Measurements from ENCODE around the gene UBE2G1. TPM values are rescaled to one million over a fixed set of nuclear protein-coding genes. Genes with fewer than 3 reads are reported as not detected.

The UBE2G1 gene
- total and polyA plus RNA-seq, 2 of the 13 experiments (the other 11 are each of a cell fraction or from before 2014, with no cell fraction given), result 27.9 to 42.6 TPM

DNA sequence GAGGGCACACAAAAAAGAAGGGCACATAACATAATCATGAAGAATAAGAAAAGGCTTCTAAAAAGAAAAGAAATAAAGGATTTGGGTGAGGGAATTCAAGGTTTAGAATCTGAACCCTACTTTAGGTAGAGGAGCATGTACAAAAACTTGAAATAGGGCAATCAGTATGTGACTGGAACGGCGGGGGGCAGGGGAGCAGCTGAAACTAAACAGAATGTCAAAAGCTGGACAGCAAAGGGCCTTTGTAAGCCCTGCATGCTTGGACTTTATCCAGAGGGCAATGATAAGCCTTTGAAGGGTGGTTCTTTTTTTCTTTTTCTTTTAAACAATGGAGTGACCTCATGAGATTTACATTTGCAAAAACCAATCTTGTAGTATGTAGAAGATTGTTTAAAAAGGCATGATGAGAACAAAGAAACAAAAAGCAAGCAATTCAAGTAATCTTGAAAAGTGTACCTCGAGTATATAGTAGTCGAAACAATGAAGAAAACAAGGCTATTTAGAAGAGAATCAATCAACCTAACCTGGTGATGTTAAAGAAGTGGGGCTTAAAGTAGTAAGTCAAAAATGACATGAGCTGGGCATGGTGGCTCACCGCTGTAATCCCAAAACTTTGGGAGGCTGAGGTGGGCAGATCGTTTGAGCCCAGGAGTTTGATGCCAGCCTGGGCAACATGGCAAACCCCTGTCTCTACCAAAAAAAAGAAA, 56.0 kb downstream of the UBE2G1 start (continued):
- no peak for TF ChIP-seq PRDM15 (CRISPR knock-in tag; IDR thresholded peaks at IDR 0.05)
- peak; percentile 86 for TF ChIP-seq SAP130 (CRISPR knock-in tag; IDR thresholded peaks at IDR 0.05; ENCODE audit: low read depth)
- TF ChIP-seq, protein P1, sequence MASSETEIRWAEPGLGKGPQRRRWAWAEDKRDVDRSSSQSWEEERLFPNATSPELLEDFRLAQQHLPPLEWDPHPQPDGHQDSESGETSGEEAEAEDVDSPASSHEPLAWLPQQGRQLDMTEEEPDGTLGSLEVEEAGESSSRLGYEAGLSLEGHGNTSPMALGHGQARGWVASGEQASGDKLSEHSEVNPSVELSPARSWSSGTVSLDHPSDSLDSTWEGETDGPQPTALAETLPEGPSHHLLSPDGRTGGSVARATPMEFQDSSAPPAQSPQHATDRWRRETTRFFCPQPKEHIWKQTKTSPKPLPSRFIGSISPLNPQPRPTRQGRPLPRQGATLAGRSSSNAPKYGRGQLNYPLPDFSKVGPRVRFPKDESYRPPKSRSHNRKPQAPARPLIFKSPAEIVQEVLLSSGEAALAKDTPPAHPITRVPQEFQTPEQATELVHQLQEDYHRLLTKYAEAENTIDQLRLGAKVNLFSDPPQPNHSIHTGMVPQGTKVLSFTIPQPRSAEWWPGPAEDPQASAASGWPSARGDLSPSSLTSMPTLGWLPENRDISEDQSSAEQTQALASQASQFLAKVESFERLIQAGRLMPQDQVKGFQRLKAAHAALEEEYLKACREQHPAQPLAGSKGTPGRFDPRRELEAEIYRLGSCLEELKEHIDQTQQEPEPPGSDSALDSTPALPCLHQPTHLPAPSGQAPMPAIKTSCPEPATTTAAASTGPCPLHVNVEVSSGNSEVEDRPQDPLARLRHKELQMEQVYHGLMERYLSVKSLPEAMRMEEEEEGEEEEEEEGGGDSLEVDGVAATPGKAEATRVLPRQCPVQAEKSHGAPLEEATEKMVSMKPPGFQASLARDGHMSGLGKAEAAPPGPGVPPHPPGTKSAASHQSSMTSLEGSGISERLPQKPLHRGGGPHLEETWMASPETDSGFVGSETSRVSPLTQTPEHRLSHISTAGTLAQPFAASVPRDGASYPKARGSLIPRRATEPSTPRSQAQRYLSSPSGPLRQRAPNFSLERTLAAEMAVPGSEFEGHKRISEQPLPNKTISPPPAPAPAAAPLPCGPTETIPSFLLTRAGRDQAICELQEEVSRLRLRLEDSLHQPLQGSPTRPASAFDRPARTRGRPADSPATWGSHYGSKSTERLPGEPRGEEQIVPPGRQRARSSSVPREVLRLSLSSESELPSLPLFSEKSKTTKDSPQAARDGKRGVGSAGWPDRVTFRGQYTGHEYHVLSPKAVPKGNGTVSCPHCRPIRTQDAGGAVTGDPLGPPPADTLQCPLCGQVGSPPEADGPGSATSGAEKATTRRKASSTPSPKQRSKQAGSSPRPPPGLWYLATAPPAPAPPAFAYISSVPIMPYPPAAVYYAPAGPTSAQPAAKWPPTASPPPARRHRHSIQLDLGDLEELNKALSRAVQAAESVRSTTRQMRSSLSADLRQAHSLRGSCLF (CRISPR knock-in tag; IDR thresholded peaks at IDR 0.05; ENCODE audit: borderline replicate concordance), result no peak
- no peak for TF ChIP-seq ZNF746 (CRISPR knock-in tag; IDR thresholded peaks at IDR 0.05)
- TF ChIP-seq ZSCAN25 (CRISPR knock-in tag; IDR thresholded peaks at IDR 0.05), result no peak
- TF ChIP-seq RXRB (CRISPR knock-in tag; IDR thresholded peaks at IDR 0.05; ENCODE audit: borderline replicate concordance), result peak; percentile 74
- peak; percentile 53; the same call in 1 of the 2 replicates for TF ChIP-seq MEIS2 (CRISPR knock-in tag; IDR thresholded peaks at IDR 0.05)
- TF ChIP-seq NFE2L1 (CRISPR knock-in tag; IDR thresholded peaks at IDR 0.05; ENCODE audit: borderline replicate concordance), result no peak
- no peak for TF ChIP-seq ZNF747 (CRISPR knock-in tag; IDR thresholded peaks at IDR 0.05; ENCODE audit: borderline replicate concordance)
- TF ChIP-seq, protein P2, sequence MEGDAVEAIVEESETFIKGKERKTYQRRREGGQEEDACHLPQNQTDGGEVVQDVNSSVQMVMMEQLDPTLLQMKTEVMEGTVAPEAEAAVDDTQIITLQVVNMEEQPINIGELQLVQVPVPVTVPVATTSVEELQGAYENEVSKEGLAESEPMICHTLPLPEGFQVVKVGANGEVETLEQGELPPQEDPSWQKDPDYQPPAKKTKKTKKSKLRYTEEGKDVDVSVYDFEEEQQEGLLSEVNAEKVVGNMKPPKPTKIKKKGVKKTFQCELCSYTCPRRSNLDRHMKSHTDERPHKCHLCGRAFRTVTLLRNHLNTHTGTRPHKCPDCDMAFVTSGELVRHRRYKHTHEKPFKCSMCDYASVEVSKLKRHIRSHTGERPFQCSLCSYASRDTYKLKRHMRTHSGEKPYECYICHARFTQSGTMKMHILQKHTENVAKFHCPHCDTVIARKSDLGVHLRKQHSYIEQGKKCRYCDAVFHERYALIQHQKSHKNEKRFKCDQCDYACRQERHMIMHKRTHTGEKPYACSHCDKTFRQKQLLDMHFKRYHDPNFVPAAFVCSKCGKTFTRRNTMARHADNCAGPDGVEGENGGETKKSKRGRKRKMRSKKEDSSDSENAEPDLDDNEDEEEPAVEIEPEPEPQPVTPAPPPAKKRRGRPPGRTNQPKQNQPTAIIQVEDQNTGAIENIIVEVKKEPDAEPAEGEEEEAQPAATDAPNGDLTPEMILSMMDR (CRISPR knock-in tag; IDR thresholded peaks at IDR 0.05), result no peak
- peak; percentile 17; the same call in 1 of the 2 replicates for TF ChIP-seq HOMEZ (CRISPR knock-in tag; IDR thresholded peaks at IDR 0.05; ENCODE audit: low read depth)
- no peak for TF ChIP-seq THAP9 (CRISPR knock-in tag; IDR thresholded peaks at IDR 0.05; ENCODE audit: borderline replicate concordance)
- peak; percentile 26; the same call in 1 of the 2 replicates for TF ChIP-seq KDM6A (CRISPR knock-in tag; IDR thresholded peaks at IDR 0.05; ENCODE audit: low read depth)

Measured in HepG2 (cell line).